H1 (cell line): Measurements from ENCODE around the gene PTAR1. TPM values are rescaled to one million over a fixed set of nuclear protein-coding genes. Genes with fewer than 3 reads are reported as not detected.

ENCODE experiments used
- CTBP2 ChIP-seq: IDR thresholded peaks from 2 replicates; pipeline ENCODE4 v1.7.0; 2011; ENCODE audit warnings: borderline replicate concordance, mild to moderate bottlenecking, moderate library complexity, mixed read lengths, low read length; ENCODE audit not compliant: insufficient read depth, insufficient read length
- polyA plus RNA-seq, 7 experiments: library from polyadenylated mRNA; depleted of rRNA in 3 of 7; stranded (reverse) in 5 of 7; unstranded in 2 of 7; fragments of >200 nt in 5 of 7; fragments of 200-250 nt in 2 of 7; gene quantifications; 1 replicate in 5 of 7; 2 replicates in 1 of 7; 4 replicates in 1 of 7; pipeline versions ENCODE4 v1.2.1 to v1.2.3, GENCODE V29; 2011 to 2013; ENCODE audit warnings: missing spikeins in 2 of 7, mixed read lengths in 2 of 7
- total RNA-seq: library from RNA; stranded (reverse); fragmentation: NEBNext Ultra II Directional; extraction: Animal tissue kit (Norgen Biotek cat#: 25700); gene quantifications from 2 replicates; pipeline ENCODE4 v1.2.1, GENCODE V29; 2021
- TF ChIP-seq, protein P1 (sequence below): fragments of 300-600 bp; sonication (generic); IDR thresholded peaks from 2 replicates; pipeline ENCODE4 v1.7.1; 2012; ENCODE audit warnings: low read length, moderate library complexity, mild to moderate bottlenecking, inconsistent platforms; ENCODE audit not compliant: insufficient replicate concordance

PTAR1 gene
- total and polyA plus RNA-seq, 2 of the 8 experiments (the other 6 are each of a cell fraction or from before 2014, with no cell fraction given), result 19.5 to 84.9 TPM

DNA sequence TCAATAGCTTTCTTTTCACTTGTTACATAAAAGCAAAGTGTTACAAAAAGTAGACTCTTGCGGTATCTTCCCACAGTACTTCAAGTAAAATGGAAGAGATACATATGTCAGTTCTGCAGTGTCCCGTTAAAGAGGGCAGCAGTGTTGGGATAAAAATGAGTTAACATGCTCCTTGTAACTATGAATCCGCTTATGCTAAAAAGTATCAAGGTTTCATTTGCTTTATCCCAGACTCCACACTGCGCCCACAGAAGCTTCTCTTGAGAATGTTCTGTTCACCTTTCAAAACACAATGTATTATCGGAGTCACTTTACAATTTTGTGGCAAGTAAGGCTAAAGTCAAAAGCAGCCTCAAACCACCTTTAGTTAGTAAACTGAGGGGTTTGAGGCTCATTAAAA is 790 bp downstream of the PTAR1 start (continued):
- TF ChIP-seq, protein P1, sequence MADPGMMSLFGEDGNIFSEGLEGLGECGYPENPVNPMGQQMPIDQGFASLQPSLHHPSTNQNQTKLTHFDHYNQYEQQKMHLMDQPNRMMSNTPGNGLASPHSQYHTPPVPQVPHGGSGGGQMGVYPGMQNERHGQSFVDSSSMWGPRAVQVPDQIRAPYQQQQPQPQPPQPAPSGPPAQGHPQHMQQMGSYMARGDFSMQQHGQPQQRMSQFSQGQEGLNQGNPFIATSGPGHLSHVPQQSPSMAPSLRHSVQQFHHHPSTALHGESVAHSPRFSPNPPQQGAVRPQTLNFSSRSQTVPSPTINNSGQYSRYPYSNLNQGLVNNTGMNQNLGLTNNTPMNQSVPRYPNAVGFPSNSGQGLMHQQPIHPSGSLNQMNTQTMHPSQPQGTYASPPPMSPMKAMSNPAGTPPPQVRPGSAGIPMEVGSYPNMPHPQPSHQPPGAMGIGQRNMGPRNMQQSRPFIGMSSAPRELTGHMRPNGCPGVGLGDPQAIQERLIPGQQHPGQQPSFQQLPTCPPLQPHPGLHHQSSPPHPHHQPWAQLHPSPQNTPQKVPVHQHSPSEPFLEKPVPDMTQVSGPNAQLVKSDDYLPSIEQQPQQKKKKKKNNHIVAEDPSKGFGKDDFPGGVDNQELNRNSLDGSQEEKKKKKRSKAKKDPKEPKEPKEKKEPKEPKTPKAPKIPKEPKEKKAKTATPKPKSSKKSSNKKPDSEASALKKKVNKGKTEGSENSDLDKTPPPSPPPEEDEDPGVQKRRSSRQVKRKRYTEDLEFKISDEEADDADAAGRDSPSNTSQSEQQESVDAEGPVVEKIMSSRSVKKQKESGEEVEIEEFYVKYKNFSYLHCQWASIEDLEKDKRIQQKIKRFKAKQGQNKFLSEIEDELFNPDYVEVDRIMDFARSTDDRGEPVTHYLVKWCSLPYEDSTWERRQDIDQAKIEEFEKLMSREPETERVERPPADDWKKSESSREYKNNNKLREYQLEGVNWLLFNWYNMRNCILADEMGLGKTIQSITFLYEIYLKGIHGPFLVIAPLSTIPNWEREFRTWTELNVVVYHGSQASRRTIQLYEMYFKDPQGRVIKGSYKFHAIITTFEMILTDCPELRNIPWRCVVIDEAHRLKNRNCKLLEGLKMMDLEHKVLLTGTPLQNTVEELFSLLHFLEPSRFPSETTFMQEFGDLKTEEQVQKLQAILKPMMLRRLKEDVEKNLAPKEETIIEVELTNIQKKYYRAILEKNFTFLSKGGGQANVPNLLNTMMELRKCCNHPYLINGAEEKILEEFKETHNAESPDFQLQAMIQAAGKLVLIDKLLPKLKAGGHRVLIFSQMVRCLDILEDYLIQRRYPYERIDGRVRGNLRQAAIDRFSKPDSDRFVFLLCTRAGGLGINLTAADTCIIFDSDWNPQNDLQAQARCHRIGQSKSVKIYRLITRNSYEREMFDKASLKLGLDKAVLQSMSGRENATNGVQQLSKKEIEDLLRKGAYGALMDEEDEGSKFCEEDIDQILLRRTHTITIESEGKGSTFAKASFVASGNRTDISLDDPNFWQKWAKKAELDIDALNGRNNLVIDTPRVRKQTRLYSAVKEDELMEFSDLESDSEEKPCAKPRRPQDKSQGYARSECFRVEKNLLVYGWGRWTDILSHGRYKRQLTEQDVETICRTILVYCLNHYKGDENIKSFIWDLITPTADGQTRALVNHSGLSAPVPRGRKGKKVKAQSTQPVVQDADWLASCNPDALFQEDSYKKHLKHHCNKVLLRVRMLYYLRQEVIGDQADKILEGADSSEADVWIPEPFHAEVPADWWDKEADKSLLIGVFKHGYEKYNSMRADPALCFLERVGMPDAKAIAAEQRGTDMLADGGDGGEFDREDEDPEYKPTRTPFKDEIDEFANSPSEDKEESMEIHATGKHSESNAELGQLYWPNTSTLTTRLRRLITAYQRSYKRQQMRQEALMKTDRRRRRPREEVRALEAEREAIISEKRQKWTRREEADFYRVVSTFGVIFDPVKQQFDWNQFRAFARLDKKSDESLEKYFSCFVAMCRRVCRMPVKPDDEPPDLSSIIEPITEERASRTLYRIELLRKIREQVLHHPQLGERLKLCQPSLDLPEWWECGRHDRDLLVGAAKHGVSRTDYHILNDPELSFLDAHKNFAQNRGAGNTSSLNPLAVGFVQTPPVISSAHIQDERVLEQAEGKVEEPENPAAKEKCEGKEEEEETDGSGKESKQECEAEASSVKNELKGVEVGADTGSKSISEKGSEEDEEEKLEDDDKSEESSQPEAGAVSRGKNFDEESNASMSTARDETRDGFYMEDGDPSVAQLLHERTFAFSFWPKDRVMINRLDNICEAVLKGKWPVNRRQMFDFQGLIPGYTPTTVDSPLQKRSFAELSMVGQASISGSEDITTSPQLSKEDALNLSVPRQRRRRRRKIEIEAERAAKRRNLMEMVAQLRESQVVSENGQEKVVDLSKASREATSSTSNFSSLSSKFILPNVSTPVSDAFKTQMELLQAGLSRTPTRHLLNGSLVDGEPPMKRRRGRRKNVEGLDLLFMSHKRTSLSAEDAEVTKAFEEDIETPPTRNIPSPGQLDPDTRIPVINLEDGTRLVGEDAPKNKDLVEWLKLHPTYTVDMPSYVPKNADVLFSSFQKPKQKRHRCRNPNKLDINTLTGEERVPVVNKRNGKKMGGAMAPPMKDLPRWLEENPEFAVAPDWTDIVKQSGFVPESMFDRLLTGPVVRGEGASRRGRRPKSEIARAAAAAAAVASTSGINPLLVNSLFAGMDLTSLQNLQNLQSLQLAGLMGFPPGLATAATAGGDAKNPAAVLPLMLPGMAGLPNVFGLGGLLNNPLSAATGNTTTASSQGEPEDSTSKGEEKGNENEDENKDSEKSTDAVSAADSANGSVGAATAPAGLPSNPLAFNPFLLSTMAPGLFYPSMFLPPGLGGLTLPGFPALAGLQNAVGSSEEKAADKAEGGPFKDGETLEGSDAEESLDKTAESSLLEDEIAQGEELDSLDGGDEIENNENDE, result no peak
- no peak for TF ChIP-seq CTBP2
